HepG2 (cell line): Measurements from ENCODE around the gene BICRA. TPM values are rescaled to one million over a fixed set of nuclear protein-coding genes. Genes with fewer than 3 reads are reported as not detected.

Source experiments
- BORCS8-MEF2B ChIP-seq: sonication (generic); formaldehyde crosslinking; IDR thresholded peaks from 2 replicates; pipeline ENCODE4 v1.8.0; 2022; ENCODE audit warnings: mild to moderate bottlenecking, missing genetic modification reagents
- IRF2 ChIP-seq: IDR thresholded peaks from 2 replicates; pipeline ENCODE4 v1.6.1; 2018; ENCODE audit warnings: missing genetic modification reagents, missing compliant biosample characterization
- KDM5B ChIP-seq: sonication (generic); formaldehyde crosslinking; IDR thresholded peaks from 2 replicates; pipeline ENCODE4 v1.4.0; 2020; ENCODE audit warnings: missing genetic modification reagents, mild to moderate bottlenecking, borderline replicate concordance
- MIER2 ChIP-seq: IDR thresholded peaks from 2 replicates; pipeline ENCODE4 v1.6.1; 2016; ENCODE audit warnings: missing biosample characterization, missing genetic modification reagents
- RBM22 ChIP-seq: fragments of 200-400 bp; formaldehyde crosslinking; optimal IDR thresholded peaks from 2 replicates; pipeline ENCODE3; 2017; ENCODE audit warnings: mild to moderate bottlenecking, low read length, moderate library complexity
- SMC3 ChIP-seq: IDR thresholded peaks from 2 replicates; pipeline ENCODE4 v1.6.1; 2011; ENCODE audit warnings: low read length, improper control_type of control experiment
- SRY ChIP-seq: sonication (generic); formaldehyde crosslinking; IDR thresholded peaks from 2 replicates; pipeline ENCODE4 v1.8.0; 2022; ENCODE audit warnings: mild to moderate bottlenecking, missing genetic modification reagents
- TBX3 ChIP-seq: fragments of 450-650 bp; IDR thresholded peaks from 2 replicates; pipeline ENCODE4 v1.6.1; 2017; ENCODE audit warnings: antibody characterized with exemption, mild to moderate bottlenecking, inconsistent platforms, borderline replicate concordance
- THAP11 ChIP-seq: IDR thresholded peaks from 2 replicates; pipeline ENCODE4 v1.6.1; 2016; ENCODE audit warnings: missing biosample characterization, missing genetic modification reagents
- THYN1 ChIP-seq: sonication (generic); formaldehyde crosslinking; IDR thresholded peaks from 2 replicates; pipeline ENCODE4 v1.8.1; 2023; ENCODE audit warnings: low read depth, mild to moderate bottlenecking, moderate library complexity, missing genetic modification reagents, borderline replicate concordance
- XRCC5 ChIP-seq: fragments of 200-400 bp; formaldehyde crosslinking; optimal IDR thresholded peaks from 2 replicates; pipeline ENCODE3; 2017; ENCODE audit warnings: mild to moderate bottlenecking, low read length
- ZBTB46 ChIP-seq: sonication (generic); formaldehyde crosslinking; IDR thresholded peaks from 2 replicates; pipeline ENCODE4 v1.4.0; 2020; ENCODE audit warnings: mild to moderate bottlenecking, missing genetic modification reagents, borderline replicate concordance
- ZFY ChIP-seq: sonication (generic); formaldehyde crosslinking; IDR thresholded peaks from 2 replicates; pipeline ENCODE4 v1.4.0; 2020; ENCODE audit warnings: missing genetic modification reagents
- ZMYM3 ChIP-seq: sonication (generic); formaldehyde crosslinking; IDR thresholded peaks from 2 replicates; pipeline ENCODE4 v1.5.1; 2020; ENCODE audit warnings: mild to moderate bottlenecking, missing genetic modification reagents
- ZNF510 ChIP-seq: sonication (generic); formaldehyde crosslinking; IDR thresholded peaks from 2 replicates; pipeline ENCODE4 v1.4.0; 2020; ENCODE audit warnings: low read depth, mild to moderate bottlenecking, missing genetic modification reagents
- ZNF782 ChIP-seq: sonication (generic); formaldehyde crosslinking; IDR thresholded peaks from 2 replicates; pipeline ENCODE4 v1.4.0; 2020; ENCODE audit warnings: missing genetic modification reagents, mild to moderate bottlenecking, borderline replicate concordance
- polyA plus RNA-seq, 8 experiments: library from polyadenylated mRNA; depleted of rRNA in 3 of 8; stranded (reverse) in 7 of 8; unstranded in 1 of 8; fragments of >200 nt; fragmentation: Illumina TruSeq in 4 of 8; extraction: Trizol in 4 of 8; gene quantifications; 2 replicates each; pipeline versions ENCODE4 v1.2.1 to v1.2.3, GENCODE V29; 2011 to 2016; ENCODE audit warnings: low read depth in 4 of 8, missing spikeins in 1 of 8, mixed read lengths in 1 of 8; ENCODE audit not compliant: insufficient read depth in 1 of 8
- total RNA-seq, 5 experiments: library from RNA; depleted of rRNA; stranded (reverse); fragments of >200 nt; fragmentation: Illumina TruSeq; extraction: Trizol; gene quantifications; 2 replicates each; pipeline ENCODE4 v1.2.3, GENCODE V29; 2016; ENCODE audit warnings: low read depth in 1 of 5
- TF ChIP-seq, protein P1 (sequence below): sonication (generic); formaldehyde crosslinking; IDR thresholded peaks from 2 replicates; pipeline ENCODE4 v1.9.0; 2022; ENCODE audit warnings: low read depth, missing genetic modification reagents
- TF ChIP-seq, protein P2 (sequence below): sonication (generic); formaldehyde crosslinking; IDR thresholded peaks from 2 replicates; pipeline ENCODE4 v1.9.0; 2021; ENCODE audit warnings: missing genetic modification reagents, borderline replicate concordance
- TF ChIP-seq, protein P3 (sequence below): IDR thresholded peaks from 2 replicates; pipeline ENCODE4 v1.6.1; 2012; ENCODE audit warnings: inconsistent platforms
- TF ChIP-seq, protein P4 (sequence below): sonication (generic); formaldehyde crosslinking; IDR thresholded peaks from 2 replicates; pipeline ENCODE4 v1.5.1; 2020; ENCODE audit warnings: mild to moderate bottlenecking, missing genetic modification reagents, moderate library complexity

Gene BICRA
- total and polyA plus RNA-seq, 2 of the 13 experiments (the other 11 are each of a cell fraction or from before 2014, with no cell fraction given): 0.55 to 0.71 TPM

DNA sequence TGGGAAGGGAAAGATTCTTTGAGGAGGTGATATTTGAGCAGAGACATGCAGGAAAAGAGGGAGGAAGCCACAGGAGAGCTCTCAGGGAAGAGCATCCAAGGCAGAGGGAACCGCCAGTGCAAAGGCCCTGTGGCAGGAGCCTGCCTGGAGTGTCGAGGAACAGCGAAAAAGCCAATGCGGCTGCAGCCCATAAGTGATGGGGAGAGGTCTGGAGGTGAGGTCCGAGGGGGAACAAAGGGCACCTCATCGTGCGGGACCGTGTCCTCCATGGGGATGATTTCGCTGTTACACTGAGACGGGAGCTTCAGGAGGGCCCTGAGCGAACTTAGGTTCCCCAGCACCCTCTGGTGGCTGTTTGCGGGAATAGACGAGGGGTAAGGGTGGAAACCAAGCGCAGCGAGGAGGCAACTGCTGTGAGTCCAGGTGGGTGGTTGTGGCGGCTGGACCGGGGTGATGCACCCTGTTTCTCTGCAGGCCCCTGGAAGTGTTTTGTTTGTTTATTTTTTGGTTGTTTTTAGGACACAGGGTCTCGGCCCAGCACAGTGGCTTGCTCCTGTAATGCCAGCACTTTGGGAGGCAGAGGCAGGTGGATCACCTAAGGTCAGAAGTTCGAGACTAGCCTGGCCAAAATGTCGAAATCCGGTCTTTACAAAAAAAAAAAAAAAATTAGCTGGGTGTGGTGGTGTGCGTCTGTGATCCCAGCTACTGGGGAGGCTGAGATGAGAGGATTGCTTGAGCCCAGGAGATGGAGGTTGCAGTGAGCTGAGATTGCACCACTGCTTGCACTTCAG is 98.4 kb downstream of the BICRA start (continued):
- TF ChIP-seq, protein P1, sequence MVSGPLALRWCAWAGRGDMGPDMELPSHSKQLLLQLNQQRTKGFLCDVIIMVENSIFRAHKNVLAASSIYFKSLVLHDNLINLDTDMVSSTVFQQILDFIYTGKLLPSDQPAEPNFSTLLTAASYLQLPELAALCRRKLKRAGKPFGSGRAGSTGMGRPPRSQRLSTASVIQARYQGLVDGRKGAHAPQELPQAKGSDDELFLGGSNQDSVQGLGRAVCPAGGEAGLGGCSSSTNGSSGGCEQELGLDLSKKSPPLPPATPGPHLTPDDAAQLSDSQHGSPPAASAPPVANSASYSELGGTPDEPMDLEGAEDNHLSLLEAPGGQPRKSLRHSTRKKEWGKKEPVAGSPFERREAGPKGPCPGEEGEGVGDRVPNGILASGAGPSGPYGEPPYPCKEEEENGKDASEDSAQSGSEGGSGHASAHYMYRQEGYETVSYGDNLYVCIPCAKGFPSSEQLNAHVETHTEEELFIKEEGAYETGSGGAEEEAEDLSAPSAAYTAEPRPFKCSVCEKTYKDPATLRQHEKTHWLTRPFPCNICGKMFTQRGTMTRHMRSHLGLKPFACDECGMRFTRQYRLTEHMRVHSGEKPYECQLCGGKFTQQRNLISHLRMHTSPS (CRISPR knock-in tag): no peak
- TF ChIP-seq MIER2 (CRISPR knock-in tag) (0 out of 2 replicates have a peak, but pooled peaks have one; percentile 35), BORCS8-MEF2B (CRISPR knock-in tag) (0 out of 2 replicates have a peak, but pooled peaks have one; percentile 23), ZNF510 (CRISPR knock-in tag) (no peak), RBM22 (no peak), KDM5B (CRISPR knock-in tag) (peak; percentile 36; the same call in 1 of the 2 replicates), ZFY (CRISPR knock-in tag) (peak; percentile 21; the same call in 1 of the 2 replicates), ZMYM3 (peak; percentile 96), TBX3 (0 out of 2 replicates have a peak, but pooled peaks have one; percentile 17), SRY (CRISPR knock-in tag) (no peak), IRF2 (CRISPR knock-in tag) (0 out of 2 replicates have a peak, but pooled peaks have one; percentile 19), SMC3 (peak; percentile 74), THAP11 (CRISPR knock-in tag) (0 out of 2 replicates have a peak, but pooled peaks have one; percentile 26), ZBTB46 (CRISPR knock-in tag) (no peak), ZNF782 (no peak), XRCC5 (peak; percentile 56), THYN1 (CRISPR knock-in tag) (no peak)
- TF ChIP-seq, protein P2, sequence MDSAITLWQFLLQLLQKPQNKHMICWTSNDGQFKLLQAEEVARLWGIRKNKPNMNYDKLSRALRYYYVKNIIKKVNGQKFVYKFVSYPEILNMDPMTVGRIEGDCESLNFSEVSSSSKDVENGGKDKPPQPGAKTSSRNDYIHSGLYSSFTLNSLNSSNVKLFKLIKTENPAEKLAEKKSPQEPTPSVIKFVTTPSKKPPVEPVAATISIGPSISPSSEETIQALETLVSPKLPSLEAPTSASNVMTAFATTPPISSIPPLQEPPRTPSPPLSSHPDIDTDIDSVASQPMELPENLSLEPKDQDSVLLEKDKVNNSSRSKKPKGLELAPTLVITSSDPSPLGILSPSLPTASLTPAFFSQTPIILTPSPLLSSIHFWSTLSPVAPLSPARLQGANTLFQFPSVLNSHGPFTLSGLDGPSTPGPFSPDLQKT (CRISPR knock-in tag): no peak
- TF ChIP-seq, protein P3, sequence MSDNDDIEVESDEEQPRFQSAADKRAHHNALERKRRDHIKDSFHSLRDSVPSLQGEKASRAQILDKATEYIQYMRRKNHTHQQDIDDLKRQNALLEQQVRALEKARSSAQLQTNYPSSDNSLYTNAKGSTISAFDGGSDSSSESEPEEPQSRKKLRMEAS: 0 out of 2 replicates have a peak, but pooled peaks have one; percentile 23
- TF ChIP-seq, protein P4, sequence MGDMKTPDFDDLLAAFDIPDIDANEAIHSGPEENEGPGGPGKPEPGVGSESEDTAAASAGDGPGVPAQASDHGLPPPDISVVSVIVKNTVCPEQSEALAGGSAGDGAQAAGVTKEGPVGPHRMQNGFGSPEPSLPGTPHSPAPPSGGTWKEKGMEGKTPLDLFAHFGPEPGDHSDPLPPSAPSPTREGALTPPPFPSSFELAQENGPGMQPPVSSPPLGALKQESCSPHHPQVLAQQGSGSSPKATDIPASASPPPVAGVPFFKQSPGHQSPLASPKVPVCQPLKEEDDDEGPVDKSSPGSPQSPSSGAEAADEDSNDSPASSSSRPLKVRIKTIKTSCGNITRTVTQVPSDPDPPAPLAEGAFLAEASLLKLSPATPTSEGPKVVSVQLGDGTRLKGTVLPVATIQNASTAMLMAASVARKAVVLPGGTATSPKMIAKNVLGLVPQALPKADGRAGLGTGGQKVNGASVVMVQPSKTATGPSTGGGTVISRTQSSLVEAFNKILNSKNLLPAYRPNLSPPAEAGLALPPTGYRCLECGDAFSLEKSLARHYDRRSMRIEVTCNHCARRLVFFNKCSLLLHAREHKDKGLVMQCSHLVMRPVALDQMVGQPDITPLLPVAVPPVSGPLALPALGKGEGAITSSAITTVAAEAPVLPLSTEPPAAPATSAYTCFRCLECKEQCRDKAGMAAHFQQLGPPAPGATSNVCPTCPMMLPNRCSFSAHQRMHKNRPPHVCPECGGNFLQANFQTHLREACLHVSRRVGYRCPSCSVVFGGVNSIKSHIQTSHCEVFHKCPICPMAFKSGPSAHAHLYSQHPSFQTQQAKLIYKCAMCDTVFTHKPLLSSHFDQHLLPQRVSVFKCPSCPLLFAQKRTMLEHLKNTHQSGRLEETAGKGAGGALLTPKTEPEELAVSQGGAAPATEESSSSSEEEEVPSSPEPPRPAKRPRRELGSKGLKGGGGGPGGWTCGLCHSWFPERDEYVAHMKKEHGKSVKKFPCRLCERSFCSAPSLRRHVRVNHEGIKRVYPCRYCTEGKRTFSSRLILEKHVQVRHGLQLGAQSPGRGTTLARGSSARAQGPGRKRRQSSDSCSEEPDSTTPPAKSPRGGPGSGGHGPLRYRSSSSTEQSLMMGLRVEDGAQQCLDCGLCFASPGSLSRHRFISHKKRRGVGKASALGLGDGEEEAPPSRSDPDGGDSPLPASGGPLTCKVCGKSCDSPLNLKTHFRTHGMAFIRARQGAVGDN (CRISPR knock-in tag): peak; percentile 35; the same call in 1 of the 2 replicates
